ENCODE results near the gene SH3RF2. TPM values are rescaled to one million over a fixed set of nuclear protein-coding genes. Genes with fewer than 3 reads are reported as not detected.
A peak's percentile ranks its signal among the peaks of the same experiment; 100 is the strongest.

SH3RF2 gene
- total and polyA plus RNA-seq, 2 of the 13 experiments (the other 11 are each of a cell fraction or from before 2014, with no cell fraction given) = 2.6 to 3.7 TPM

GRCh38 chr5:145971701-145972100 lies 35.3 kb downstream of the SH3RF2 start:
- POLR2A ChIA-PET = interaction anchor here (1.6 kb wide), 1 partner anchor 8 kb away, joined by 3 read pairs; no protein-coding TSS in a partner anchor

GRCh38 chr5:145975001-145975360 lies 38.6 kb downstream of the SH3RF2 start:
- TF ChIP-seq PRMT3 (CRISPR knock-in tag; IDR thresholded peaks at IDR 0.05; ENCODE audit: borderline replicate concordance, low read depth) (no peak), SMARCC2 (IDR thresholded peaks at IDR 0.05) (no peak), ZSCAN25 (CRISPR knock-in tag; IDR thresholded peaks at IDR 0.05) (no peak), BORCS8-MEF2B (CRISPR knock-in tag; IDR thresholded peaks at IDR 0.05) (no peak), ZNF414 (CRISPR knock-in tag; IDR thresholded peaks at IDR 0.05) (0 out of 2 replicates have a peak, but pooled peaks have one; percentile 8)
- intact Hi-C loops (cut with micrococcal nuclease; ENCODE audit: unreplicated experiment) (loop anchor here (5.0 to 10.0 kb wide), 2 partner anchors 52 to 120 kb away; no protein-coding TSS in a partner anchor), in situ Hi-C loops (cut with HindIII; ENCODE audit: extremely low pct_ligation_motif_present, low pct_unique_long_range_greater_than_20kb) (no loop called here)
- no peak overlapping the region for H3K4me3 ChIP-seq (replicated peaks in 1 of 3; ENCODE audit: insufficient read depth in 1 of 3, low read depth in 2 of 3, low read length in 3 of 3)
- H3K36me3 ChIP-seq (replicated peaks in 1 of 2; ENCODE audit: control insufficient read depth in 1 of 2, insufficient read depth in 2 of 2, low read length in 2 of 2) = no peaks in the 10 kb centered on the region
- DNase-seq (ENCODE audit: low spot score) (no peak), FAIRE-seq (no peak), ATAC-seq (no peak)
- H3K4me1 ChIP-seq (ENCODE audit: insufficient read depth, low read length) = peaks cover 71% of the 10 kb centered on the region
- no peak overlapping the region; the same call in 1 of the 2 replicates for H3K4me2 ChIP-seq (ENCODE audit: low read depth, low read length)
- no TSS peak for BruUV-seq (replicated peaks)
- H2AFZ ChIP-seq (ENCODE audit: low read length) = no peak overlapping the region
- H3K79me2 ChIP-seq (ENCODE audit: insufficient read depth, low read length) = no peaks in the 10 kb centered on the region
- WGBS (ENCODE audit: low lambda C conversion rate) = 89% methylated on average over 3 of the region's 3 CpGs
- no peaks in the 10 kb centered on the region; the same call in 1 of the 2 replicates for H3K9me3 ChIP-seq (ENCODE audit: low read length)
- POLR2A ChIA-PET = interaction anchor here (1.0 to 1.5 kb wide), 3 partner anchors 29 to 50 kb away, joined by 3 to 8 read pairs (median 5); partner anchors contain the start of gene SH3RF2
- no peaks in the 10 kb centered on the region for H3K27me3 ChIP-seq (ENCODE audit: control insufficient read depth in 1 of 2, insufficient read depth in 2 of 2, low read length in 2 of 2)
- H4K20me1 ChIP-seq (ENCODE audit: insufficient read depth, low read length) = no peaks in the 10 kb centered on the region
- no peak overlapping the region for H3K9ac ChIP-seq (ENCODE audit: insufficient read depth, low read depth, low read length)
- no peak overlapping the region for H3K27ac ChIP-seq (ENCODE audit: extremely low read length, insufficient read depth, low read length)
- CTCF ChIA-PET (ENCODE audit: low intra/inter-chr PET ratio, low total read pairs) = no interaction called here

More at GRCh38 chr5:145971701-145972100, 35.3 kb downstream of the SH3RF2 start:
- 89% methylated on average over 1 of the region's 1 CpG for WGBS (ENCODE audit: low lambda C conversion rate)
- no peaks in the 10 kb centered on the region for H4K20me1 ChIP-seq (ENCODE audit: insufficient read depth, low read length)
- H3K4me1 ChIP-seq (ENCODE audit: insufficient read depth, low read length) = peaks cover 56% of the 10 kb centered on the region
- intact Hi-C loops (cut with micrococcal nuclease; ENCODE audit: unreplicated experiment) = loop anchor here (10.0 kb wide), 1 partner anchor 117 kb away; no protein-coding TSS in a partner anchor
- no peaks in the 10 kb centered on the region for H3K36me3 ChIP-seq (replicated peaks in 1 of 2; ENCODE audit: control insufficient read depth in 1 of 2, insufficient read depth in 2 of 2, low read length in 2 of 2)
- H3K27ac ChIP-seq (ENCODE audit: extremely low read length, insufficient read depth, low read length) = no peak overlapping the region
- H3K9me3 ChIP-seq (ENCODE audit: low read length) = no peaks in the 10 kb centered on the region
- no peaks in the 10 kb centered on the region for H3K27me3 ChIP-seq (ENCODE audit: control insufficient read depth in 1 of 2, insufficient read depth in 2 of 2, low read length in 2 of 2)
- CTCF ChIA-PET (ENCODE audit: low intra/inter-chr PET ratio, low total read pairs) = no interaction called here
- no peak overlapping the region for H3K9ac ChIP-seq (ENCODE audit: insufficient read depth, low read depth, low read length)
- no peak overlapping the region for H3K4me3 ChIP-seq (replicated peaks in 1 of 3; ENCODE audit: insufficient read depth in 1 of 3, low read depth in 2 of 3, low read length in 3 of 3)
- H3K79me2 ChIP-seq (ENCODE audit: insufficient read depth, low read length) = no peaks in the 10 kb centered on the region
- in situ Hi-C loops (cut with HindIII; ENCODE audit: extremely low pct_ligation_motif_present, low pct_unique_long_range_greater_than_20kb) = no loop called here
- no peak overlapping the region for H2AFZ ChIP-seq (ENCODE audit: low read length)
- no peak for ATAC-seq
- no TSS peak for BruUV-seq (replicated peaks)
- no peak overlapping the region for H3K4me2 ChIP-seq (ENCODE audit: low read depth, low read length)
- no peak for TF ChIP-seq ZFYVE20 (CRISPR knock-in tag; IDR thresholded peaks at IDR 0.05; ENCODE audit: borderline replicate concordance, low read depth)
- TF ChIP-seq E2F2 (CRISPR knock-in tag; IDR thresholded peaks at IDR 0.05; ENCODE audit: borderline replicate concordance) = no peak
- TF ChIP-seq CREB1 (IDR thresholded peaks at IDR 0.05) = peak; percentile 79
- TF ChIP-seq CREB1 (CRISPR knock-in tag; IDR thresholded peaks at IDR 0.05) = no peak
- no peak for DNase-seq (ENCODE audit: low spot score)
- no peak for FAIRE-seq
